ENCODE measurements around the gene CHRNE.
A peak's percentile ranks its signal among the peaks of the same experiment; 100 is the strongest.
"Not testable (repeated sequence)": the region's sequence is repeated elsewhere in the genome, so short reads cannot be mapped to it uniquely, and the experiment has no call there.

Gene CHRNE

DNA sequence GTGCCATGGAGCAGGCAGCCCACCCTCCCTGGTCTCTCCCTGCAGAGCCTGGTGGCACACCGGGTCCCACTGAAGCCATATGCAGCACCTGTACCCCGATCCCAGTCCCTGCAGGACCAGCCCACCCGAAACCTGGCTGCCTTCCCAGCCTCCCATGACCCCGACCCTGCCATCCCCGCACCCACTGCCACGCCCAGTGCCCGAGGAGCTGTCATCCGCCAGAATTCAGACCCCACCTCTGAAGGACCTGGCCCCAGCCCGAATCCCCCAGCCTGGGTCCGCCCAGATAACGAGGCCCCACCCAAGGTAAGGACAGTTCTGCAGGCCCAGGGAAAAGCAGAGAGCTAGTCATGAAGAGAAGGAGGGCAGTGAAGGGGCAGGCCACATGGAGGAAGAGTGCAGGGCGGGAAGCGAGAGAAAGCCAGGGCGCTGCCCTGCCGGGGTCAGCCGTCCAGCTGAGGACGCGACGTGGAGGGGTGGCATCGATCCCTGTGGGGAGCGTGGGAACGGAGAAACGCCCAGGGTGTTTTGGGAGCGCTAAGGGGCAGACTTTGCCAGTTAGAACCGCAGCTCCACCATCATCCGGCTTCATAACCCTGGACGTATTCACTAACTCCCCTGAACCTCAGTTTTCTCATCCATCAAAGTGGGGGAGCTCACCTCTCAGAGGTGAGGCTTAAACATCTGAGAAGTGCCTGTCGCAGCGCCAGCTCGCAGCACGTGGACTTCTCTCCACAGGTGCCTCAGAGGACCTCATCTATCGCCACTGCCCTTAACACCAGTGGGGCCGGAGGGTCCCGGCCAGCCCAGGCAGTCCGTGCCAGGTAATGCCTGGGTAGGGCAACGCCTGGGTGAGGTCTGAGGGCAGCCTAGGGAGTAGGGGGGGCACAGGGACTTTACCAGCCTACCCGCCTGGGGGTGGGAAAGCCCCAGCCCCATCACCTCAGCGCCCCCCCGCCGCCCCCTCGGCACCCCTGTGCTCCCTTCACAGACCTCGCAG is 11.2 kb downstream of the CHRNE start:
- DNase-seq (ENCODE audit: low read depth in 2 of 2, low spot score in 1 of 2), result no peak

- DNase-seq (ENCODE audit: low read depth in 2 of 2, low spot score in 1 of 2), result no peak
These were observed 15.3 kb downstream of the CHRNE start for GRCh38 chr17:4887581-4887980.

- DNase-seq (ENCODE audit: low read depth in 2 of 2, low spot score in 1 of 2), result no peak
These were observed 16.1 kb downstream of the CHRNE start for GRCh38 chr17:4886830-4887229.

DNA sequence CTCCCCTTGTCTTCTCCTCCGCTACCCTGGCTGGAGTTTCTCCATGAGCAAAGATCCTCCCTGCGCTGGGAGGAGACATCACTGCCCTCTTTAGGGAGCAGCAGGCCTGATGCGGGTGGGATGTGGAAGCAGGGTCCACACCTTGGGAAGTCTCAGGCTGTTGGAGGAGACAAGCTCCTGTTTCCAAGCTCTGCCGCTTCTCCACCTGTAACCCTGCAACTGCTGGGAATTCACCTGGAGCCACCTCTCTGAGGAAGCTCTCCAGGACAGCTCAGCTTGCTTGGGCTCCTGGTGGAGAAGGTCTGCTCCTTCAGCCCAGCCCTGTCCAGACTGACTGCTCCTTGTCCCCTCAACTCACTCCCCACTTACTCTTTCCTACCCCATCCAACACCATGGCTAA is 18.4 kb downstream of the CHRNE start:
- no peak for DNase-seq (ENCODE audit: low read depth in 2 of 2, low spot score in 1 of 2)

DNA sequence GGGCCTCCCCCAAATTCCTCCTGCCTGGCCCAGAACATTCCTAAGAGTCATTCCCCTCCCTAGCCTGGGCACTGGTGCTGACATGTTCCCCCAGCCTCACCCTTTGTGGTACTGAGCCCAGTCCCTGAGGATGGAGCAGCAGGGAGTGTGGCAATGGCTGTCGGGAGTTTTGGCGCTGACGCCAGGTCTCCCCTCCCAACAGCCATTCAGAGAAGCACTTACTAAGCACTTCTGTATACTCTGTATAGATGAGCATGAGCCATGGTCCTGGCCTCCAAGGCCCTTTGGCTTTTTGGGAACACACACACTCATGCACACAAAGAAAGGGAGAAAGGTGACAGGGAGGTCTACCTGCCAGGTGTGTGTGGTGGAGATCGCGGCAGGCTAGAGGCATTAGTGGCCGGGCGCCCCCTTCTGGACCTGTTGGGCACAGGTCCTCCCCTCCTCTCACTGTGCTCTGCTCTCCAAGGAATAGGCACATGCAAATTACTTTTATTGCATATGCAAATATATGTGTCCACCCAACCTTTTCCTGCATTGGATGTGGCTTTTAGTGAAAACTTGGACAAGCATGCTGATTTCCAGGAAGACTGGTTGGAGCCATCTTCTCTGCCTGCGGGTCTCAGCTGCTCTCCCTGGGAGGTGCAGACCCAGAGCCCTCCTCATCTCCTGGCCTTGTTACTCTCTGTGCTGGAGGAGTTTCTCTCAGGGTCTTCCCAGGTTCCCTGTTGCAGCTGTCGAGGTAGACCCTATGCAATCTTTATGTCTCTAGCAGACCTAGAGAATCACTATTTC is 20.9 kb downstream of the CHRNE start:
- DNase-seq (ENCODE audit: low read depth in 2 of 2, low spot score in 1 of 2), result peak in 1 of 2 donors; percentile 52

DNA sequence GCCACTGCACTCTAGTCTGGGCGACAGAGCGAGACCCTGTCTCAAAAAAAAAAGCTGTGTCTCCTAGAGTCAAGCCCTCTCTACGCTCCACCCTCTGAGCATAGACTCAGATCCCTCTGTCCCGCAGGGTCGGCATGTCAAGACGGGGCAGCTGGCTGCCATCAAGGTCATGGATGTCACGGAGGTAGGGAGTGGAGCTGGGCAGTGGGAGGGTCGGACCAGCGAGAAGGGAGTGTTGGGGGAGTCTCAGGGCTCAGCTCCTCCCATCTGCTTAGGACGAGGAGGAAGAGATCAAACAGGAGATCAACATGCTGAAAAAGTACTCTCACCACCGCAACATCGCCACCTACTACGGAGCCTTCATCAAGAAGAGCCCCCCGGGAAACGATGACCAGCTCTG is 22.0 kb downstream of the CHRNE start:
- DNase-seq (ENCODE audit: low read depth in 2 of 2, low spot score in 1 of 2), result no peak

- DNase-seq (ENCODE audit: low read depth in 2 of 2, low spot score in 1 of 2), result no peak
These were observed 23.3 kb downstream of the CHRNE start for GRCh38 chr17:4879601-4880000.

DNA sequence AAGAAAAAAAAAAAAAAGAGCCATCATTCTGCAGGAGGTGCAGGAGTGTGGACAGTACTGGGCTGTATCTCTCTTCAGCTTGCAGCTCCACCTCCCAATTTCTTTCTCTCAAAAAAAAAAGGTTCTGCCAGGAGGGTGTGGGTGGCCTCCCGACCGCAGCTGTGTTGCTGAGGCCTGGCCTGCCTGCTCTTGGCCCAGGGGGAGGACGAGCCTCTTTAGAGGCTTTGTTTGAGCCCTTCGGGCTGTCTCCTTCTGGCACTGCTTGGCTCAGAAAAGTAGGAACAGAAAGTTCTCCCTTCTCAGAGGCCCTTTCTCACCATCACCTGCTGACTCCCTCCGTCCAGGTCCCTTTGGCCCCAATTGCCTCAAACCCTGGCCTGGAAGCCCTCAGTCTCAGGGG is 25.8 kb downstream of the CHRNE start:
- no peak for DNase-seq (ENCODE audit: low read depth in 2 of 2, low spot score in 1 of 2)

DNA sequence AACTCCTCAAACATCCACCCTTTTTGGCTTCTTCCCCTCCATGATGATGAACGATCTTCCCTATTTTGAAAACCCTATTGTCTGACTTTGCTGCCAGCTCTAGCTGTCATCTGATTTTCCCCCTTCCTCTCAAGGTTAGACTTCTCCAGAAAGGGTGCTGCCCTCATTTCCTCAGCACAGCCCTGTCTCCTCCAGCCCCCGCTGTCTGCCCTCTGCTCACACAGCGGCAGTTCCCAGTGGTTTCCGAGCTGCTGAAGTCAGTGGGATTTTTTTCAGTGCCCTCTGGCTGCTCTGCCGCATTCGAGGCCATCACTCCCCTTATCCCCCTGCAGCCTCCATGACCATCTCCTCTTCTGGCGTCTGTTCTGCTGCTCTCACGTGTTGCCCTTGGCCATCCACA is 30.1 kb downstream of the CHRNE start:
- no peak for DNase-seq (ENCODE audit: low read depth in 2 of 2, low spot score in 1 of 2)

DNA sequence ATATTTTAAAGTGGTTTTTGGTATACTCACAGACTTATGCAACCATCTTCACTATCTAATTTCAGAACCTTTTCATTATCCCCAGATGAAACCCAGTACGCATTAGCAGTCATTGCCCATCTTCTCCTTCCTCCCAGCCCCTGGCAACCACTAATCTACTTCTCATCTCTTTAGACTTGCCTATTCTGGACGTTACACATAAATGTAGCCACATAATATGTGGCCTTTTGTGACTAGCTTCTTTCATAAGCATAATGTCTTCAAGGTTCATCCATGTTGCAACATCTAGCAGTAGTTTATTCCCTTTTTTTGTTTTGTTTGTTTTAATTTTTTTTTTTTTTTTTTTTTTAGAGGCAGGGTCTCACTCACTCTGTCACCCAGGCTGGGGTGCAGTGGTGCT is 32.0 kb downstream of the CHRNE start:
- DNase-seq (ENCODE audit: low read depth in 2 of 2, low spot score in 1 of 2), result no peak

GRCh38 chr17:4869058-4869998 is 33.6 kb downstream of the CHRNE start:
- DNase-seq (ENCODE audit: low read depth in 2 of 2, low spot score in 1 of 2), result not testable (repeated sequence)

GRCh38 chr17:4867535-4867934 is 35.4 kb downstream of the CHRNE start:
- DNase-seq (ENCODE audit: low read depth in 2 of 2, low spot score in 1 of 2), result not testable (repeated sequence)

DNA sequence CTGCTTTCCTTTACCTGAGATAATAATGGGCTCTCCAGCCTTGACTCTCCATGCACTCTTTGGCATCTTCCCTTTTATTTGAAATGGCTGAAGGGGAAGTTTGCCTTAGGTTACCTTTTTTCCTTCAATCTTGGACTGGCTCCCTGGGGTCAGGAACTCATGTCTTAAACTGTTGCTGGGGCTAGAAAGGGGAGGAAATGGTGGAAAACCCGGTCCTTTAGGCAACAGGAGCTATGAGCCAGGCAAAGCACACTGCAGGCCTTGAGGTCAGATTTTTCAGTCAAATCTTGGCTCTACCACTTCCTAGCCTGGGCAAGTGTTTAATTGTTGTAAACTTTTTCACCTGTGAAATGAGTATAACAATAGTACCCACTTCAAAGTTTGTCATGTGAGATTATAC is 39.6 kb downstream of the CHRNE start:
- no peak for DNase-seq (ENCODE audit: low read depth in 2 of 2, low spot score in 1 of 2)

DNA sequence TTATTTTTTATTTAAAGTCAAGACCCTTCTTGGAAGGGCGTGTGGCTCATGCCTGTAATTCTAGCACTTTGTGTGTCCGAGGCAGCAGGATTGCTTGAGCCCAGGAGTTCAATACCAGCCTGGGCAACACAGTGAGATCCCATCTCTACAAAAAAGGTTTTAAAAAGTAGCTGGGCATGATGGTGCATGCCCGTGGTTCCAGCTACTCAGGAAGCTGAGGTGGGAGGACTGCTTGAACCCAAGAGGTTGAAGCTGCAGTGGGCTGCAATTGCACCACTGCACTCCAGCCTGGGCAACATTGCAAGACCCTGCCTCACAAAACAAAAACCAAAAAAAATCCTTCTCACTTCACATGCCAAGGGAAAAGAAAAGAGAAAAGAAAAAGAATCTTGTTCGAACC is 40.2 kb downstream of the CHRNE start:
- DNase-seq (ENCODE audit: low read depth in 2 of 2, low spot score in 1 of 2), result no peak

DNA sequence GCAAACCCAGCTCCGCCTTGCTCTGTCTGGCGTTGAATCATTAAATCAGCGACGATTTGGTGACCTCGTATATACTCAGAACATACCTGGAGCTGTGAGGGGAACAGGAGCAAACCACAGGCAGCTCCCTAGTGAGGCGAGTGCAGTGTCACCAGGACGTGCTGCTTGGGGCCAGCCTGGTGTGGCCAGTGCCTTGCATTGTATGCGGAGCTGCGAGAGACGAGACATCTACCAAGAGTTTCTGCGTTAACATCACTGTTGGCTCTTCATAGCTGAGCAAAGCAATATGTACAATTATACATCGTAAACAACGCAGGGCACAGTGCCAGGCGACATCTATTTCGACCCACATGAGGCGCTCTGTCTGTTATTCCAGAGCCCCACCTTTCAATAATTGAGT is 41.8 kb downstream of the CHRNE start:
- DNase-seq (ENCODE audit: low read depth in 2 of 2, low spot score in 1 of 2), result no peak

DNA sequence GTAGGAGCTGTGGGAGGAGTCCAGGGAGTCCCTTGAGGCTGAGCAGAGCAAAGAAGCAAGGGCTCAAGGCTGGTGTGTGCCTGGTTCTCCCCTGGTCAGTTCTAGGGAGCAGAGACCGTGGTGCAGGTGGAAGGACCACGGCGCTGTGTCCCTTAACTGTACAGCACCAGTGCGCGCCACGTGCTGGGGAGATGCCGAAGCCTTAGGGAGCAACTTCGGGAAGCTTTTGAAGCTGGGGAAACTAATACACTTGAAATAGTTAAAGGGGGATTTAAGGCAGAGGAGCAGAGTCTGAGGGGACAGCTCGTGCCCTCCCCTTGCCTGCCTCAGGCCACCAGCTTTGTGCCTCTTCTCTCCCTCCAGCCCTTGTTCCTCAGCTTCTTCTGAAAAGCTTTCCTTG is 42.2 kb downstream of the CHRNE start:
- DNase-seq (ENCODE audit: low read depth in 2 of 2, low spot score in 1 of 2), result no peak

GRCh38 chr17:4859816-4860625 is 42.9 kb downstream of the CHRNE start:
- no peak for DNase-seq (ENCODE audit: low read depth in 2 of 2, low spot score in 1 of 2)

DNA sequence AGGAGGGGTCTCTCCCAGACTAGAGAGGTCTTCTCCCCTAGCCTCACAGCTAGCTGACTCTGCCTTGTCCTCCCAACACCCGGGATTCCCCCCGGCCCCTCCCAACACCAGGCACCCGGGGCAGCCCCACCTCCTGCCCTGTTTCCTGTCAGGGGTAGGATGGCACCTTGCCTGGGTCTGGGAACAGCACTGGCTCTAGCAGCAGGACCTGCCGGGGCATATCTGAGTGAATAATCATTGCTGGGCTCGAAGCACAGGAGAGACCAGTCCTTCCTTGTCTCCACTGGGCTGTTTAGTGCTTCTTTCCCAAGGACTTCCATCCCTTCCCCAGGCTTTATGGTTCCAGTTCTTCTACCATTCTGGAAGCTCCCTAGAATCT is 44.0 kb downstream of the CHRNE start:
- no peak for DNase-seq (ENCODE audit: low read depth in 2 of 2, low spot score in 1 of 2)

DNA sequence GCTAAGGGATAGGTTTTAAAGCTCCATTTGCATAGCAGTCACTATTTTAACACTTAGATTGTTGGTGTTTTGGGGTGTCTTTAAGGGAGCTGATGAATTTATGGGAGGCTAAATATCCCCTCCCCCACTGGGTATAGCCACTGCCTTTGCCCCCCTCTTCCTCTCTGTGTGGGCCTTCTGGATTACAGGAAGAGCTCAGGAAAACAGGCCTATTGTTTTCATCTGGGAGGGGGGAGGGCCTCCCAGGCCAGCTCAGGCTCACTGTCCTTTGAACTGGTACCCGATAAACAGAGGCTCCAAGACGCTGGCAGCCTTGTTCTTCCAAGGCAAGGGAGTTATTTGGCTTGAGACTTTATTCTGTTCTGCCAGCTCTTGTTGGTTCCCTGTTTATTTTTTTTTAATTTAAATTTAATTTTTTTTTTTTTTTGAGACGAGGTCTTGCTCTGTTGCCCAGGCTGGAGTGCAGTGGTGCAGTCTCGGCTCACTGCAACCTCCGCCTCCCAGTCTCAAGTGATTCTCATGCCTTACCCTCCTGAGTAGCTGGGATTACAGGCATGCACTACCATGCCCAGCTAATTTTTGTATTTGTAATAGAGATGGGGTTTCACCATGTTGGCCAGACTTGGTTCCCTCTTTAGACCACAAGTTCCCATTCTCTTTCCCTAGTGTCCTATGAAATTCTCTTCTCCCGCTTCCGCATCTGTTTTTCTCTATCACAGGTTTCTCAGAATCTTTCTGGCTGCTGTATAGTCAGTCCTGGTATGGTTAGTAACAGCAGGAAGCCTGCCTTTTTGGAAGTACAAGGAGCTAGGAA is 44.6 kb downstream of the CHRNE start:
- no peak for DNase-seq (ENCODE audit: low read depth in 2 of 2, low spot score in 1 of 2)
